Calu3 (cell line): ENCODE results near the gene OR5K4. TPM values are rescaled to one million over a fixed set of nuclear protein-coding genes. Genes with fewer than 3 reads are reported as not detected.

Source experiments
- BruUV-seq: library from RNA; stranded (reverse); fragments of 400-500 nt; replicated peaks from 2 replicates; lab custom pipeline; 2021; lab: Mats Ljungman, UMichigan
- CTCF ChIA-PET: fragments of 300-600 bp; sonication (Branson Sonifier 250); formaldehyde crosslinking; loops from one replicate; lab custom pipeline; 2022; ENCODE audit warnings: antibody characterized with exemption; lab: Charles Lee
- DNase-seq: peaks from one replicate; pipeline ENCODE4 v3.0.0; 2022
- H3K27ac Mint-ChIP-seq: one replicate; pipeline ENCODE4 v1.8.0; 2022; ENCODE audit warnings: mixed read lengths; ENCODE audit not compliant: unreplicated experiment
- H3K27me3 Mint-ChIP-seq: one replicate; pipeline ENCODE4 v1.8.0; 2022; ENCODE audit warnings: mixed read lengths; ENCODE audit not compliant: unreplicated experiment
- H3K36me3 Mint-ChIP-seq: one replicate; pipeline ENCODE4 v1.8.0; 2022; ENCODE audit warnings: mild to moderate bottlenecking, moderate library complexity, mixed read lengths; ENCODE audit not compliant: insufficient read depth, unreplicated experiment
- H3K4me1 Mint-ChIP-seq: one replicate; pipeline ENCODE4 v1.8.0; 2022; ENCODE audit warnings: mild to moderate bottlenecking, low read depth, mixed read lengths; ENCODE audit not compliant: unreplicated experiment
- H3K4me3 Mint-ChIP-seq: one replicate; pipeline ENCODE4 v1.8.0; 2022; ENCODE audit warnings: mild to moderate bottlenecking, low read depth, moderate library complexity, mixed read lengths; ENCODE audit not compliant: unreplicated experiment
- H3K9me3 Mint-ChIP-seq: one replicate; pipeline ENCODE4 v1.8.0; 2022; ENCODE audit warnings: low read depth, mixed read lengths; ENCODE audit not compliant: unreplicated experiment
- intact Hi-C: fragments of 100-400 bp; cut with micrococcal nuclease; formaldehyde crosslinking; loops from one replicate; pipeline ENCODE4 v1.10.0; 2022; ENCODE audit not compliant: unreplicated experiment
- total RNA-seq: library from RNA; stranded (reverse); gene quantifications from 2 replicates; pipeline ENCODE4 v1.2.3, GENCODE V29; 2022
- TF ChIP-seq, protein P1 (sequence below): fragments of 200-600 bp; IDR thresholded peaks from one replicate; pipeline ENCODE4 v1.8.0; 2022; ENCODE audit warnings: antibody characterized with exemption; ENCODE audit not compliant: unreplicated experiment

OR5K4 gene
- total RNA-seq, 1 experiment from 2014 or later: not detected

DNA sequence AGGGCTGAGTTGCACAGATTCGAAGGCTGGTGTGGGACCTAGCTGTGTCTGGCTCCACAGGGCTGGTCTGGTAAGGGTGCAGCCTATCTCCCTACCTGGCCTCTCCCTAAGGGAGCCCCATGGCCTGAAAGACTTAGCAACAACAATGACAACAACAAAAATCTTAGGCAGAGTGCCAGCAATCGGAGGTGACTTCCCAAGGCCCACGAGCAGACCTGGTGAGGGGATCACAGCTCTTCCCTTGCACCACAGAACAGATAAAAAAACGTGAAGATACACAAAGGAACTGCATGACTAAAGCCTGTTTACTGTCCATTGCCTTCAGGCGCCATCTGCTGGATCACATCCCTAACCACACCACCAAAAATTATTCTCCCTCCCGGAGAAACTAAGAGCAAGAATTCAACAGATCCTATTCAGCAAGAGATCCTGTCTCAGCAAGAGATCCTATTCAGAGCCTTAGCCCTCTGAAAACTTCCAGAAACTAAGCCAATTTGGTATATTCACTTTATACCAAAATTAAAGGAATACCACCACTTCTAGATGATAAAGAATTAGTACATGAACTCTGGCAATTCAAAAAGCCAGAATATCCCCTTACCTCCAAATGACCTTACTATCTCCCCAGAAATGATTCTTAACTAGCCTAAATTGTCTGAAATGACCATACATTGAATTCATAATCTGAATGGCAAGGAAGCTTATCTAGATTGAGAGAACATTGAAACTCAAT, 24.1 kb upstream of the OR5K4 start:
- TF ChIP-seq, protein P1, sequence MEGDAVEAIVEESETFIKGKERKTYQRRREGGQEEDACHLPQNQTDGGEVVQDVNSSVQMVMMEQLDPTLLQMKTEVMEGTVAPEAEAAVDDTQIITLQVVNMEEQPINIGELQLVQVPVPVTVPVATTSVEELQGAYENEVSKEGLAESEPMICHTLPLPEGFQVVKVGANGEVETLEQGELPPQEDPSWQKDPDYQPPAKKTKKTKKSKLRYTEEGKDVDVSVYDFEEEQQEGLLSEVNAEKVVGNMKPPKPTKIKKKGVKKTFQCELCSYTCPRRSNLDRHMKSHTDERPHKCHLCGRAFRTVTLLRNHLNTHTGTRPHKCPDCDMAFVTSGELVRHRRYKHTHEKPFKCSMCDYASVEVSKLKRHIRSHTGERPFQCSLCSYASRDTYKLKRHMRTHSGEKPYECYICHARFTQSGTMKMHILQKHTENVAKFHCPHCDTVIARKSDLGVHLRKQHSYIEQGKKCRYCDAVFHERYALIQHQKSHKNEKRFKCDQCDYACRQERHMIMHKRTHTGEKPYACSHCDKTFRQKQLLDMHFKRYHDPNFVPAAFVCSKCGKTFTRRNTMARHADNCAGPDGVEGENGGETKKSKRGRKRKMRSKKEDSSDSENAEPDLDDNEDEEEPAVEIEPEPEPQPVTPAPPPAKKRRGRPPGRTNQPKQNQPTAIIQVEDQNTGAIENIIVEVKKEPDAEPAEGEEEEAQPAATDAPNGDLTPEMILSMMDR: peak; percentile 47
- H3K4me1 Mint-ChIP-seq: peaks cover 12% of the 10 kb centered on the region
- BruUV-seq: no TSS peak
- DNase-seq: peak; percentile 46
- peaks cover 2% of the 10 kb centered on the region for H3K9me3 Mint-ChIP-seq
- H3K36me3 Mint-ChIP-seq: no peaks in the 10 kb centered on the region
- CTCF ChIA-PET: interaction anchor here (0.5 to 0.6 kb wide), 2 partner anchors 292 to 919 kb away, joined by 3 to 4 read pairs; no protein-coding TSS in a partner anchor
- no peak overlapping the region for H3K4me3 Mint-ChIP-seq
- H3K27ac Mint-ChIP-seq: no peak overlapping the region
- peaks cover 45% of the 10 kb centered on the region for H3K27me3 Mint-ChIP-seq
- intact Hi-C loops: loop anchor here (1.0 to 5.0 kb wide), 2 partner anchors 142 to 290 kb away; no protein-coding TSS in a partner anchor

DNA sequence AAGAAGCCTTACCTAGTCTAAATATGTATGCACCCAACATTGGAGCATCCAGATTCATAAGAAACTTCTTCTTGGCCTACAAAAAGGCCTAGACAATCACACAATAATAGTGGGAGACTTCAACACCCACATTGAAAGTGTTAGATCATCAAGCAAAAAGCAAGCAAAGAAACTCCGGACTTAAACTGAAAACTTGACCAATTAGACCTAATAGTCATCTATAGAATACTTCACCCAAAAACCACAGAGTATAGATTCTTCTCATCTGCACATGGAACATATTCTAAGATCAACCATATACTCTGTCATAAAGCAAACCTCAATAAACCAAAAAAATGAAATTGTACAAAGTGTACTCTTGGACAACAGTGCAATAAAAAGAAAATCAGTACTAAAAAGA, 22.3 kb upstream of the OR5K4 start:
- H3K27me3 Mint-ChIP-seq: peaks cover 30% of the 10 kb centered on the region
- BruUV-seq: no TSS peak
- H3K4me1 Mint-ChIP-seq: no peaks in the 10 kb centered on the region
- H3K4me3 Mint-ChIP-seq: no peak overlapping the region
- no peaks in the 10 kb centered on the region for H3K9me3 Mint-ChIP-seq
- no peak for DNase-seq
- CTCF ChIA-PET: no interaction called here
- TF ChIP-seq, protein P1: no peak
- intact Hi-C loops: no loop called here
- H3K36me3 Mint-ChIP-seq: no peaks in the 10 kb centered on the region
- no peak overlapping the region for H3K27ac Mint-ChIP-seq

DNA sequence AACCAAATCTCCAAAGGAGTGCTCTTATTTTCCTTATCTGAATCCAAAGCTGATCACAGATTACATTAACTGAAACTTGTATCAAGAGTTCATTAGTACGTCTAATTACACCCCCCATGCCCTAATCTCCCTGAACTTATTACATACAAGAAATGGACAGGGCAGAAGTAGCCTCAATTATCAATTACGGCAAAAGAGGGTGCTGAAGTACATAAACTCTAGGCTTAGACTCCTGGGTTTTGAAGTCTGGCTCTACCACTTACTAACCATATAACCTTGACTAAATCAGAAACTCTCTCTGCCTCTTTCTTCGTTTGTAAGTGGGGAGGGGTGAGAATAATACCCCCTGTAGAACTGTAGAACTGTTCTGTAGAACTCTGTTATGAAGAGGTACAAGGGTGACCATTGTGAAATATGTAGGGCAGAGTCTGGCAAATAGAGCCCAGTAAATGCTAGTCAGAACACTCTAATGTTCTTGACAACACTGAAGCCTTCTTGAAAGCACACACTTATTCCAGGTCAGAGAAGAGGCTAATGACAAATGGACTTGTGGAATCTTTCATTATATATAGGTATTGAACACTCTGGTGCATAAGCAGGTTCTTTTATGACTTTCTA, 19.6 kb upstream of the OR5K4 start:
- Mint-ChIP-seq H3K9me3 (no peaks in the 10 kb centered on the region), H3K27me3 (peaks cover 34% of the 10 kb centered on the region), H3K4me1 (no peaks in the 10 kb centered on the region), H3K4me3 (no peak overlapping the region), H3K36me3 (no peaks in the 10 kb centered on the region), H3K27ac (no peak overlapping the region)
- CTCF ChIA-PET: no interaction called here
- TF ChIP-seq, protein P1: no peak
- peak; percentile 9 for DNase-seq
- intact Hi-C loops: loop anchor here (1.0 kb wide), 1 partner anchor 239 kb away; no protein-coding TSS in a partner anchor
- BruUV-seq: no TSS peak

DNA sequence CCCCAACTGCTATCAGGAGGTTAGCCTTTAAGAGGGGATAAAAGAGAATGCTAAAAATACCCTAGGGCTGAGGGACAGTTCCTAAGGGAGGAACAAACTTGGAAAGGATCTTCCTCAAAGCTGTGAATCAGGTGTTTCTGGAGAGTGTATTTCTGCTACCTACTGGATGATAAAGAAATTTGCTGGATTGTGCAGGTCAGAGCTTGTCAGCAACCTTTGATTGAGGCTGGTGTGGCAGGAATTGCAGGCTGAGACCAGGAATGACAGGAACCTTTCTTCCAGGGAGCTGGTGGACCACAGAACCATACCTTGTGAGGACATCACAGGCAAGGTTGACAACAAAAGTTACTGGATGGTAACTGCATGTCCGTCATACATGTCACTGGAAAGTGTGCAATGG, 14.6 kb upstream of the OR5K4 start:
- peaks cover 26% of the 10 kb centered on the region for H3K27me3 Mint-ChIP-seq
- DNase-seq: no peak
- no peak overlapping the region for H3K4me3 Mint-ChIP-seq
- H3K9me3 Mint-ChIP-seq: no peaks in the 10 kb centered on the region
- TF ChIP-seq, protein P1: no peak
- no TSS peak for BruUV-seq
- no peaks in the 10 kb centered on the region for H3K4me1 Mint-ChIP-seq
- H3K36me3 Mint-ChIP-seq: no peaks in the 10 kb centered on the region
- H3K27ac Mint-ChIP-seq: no peak overlapping the region
- intact Hi-C loops: no loop called here
- CTCF ChIA-PET: no interaction called here
